ENCODE data around the gene DOK7.

DOK7 gene

GRCh38 chr4:3468804-3469203 is 5.7 kb downstream of the DOK7 start:
- no peak for TF ChIP-seq CTCF (IDR thresholded peaks at IDR 0.05; ENCODE audit: low read depth, low read length, missing control alignments)
- DNase-seq (ENCODE audit: low read depth), result no peak
- no peak overlapping the region for H3K4me3 ChIP-seq (ENCODE audit: low read depth, low read length)

- no peak for DNase-seq (ENCODE audit: low read depth)
- no peak overlapping the region for H3K4me3 ChIP-seq (ENCODE audit: low read depth, low read length)
- no peak for TF ChIP-seq CTCF (IDR thresholded peaks at IDR 0.05; ENCODE audit: low read depth, low read length, missing control alignments)
Measured at GRCh38 chr4:3469386-3470243, 6.5 kb downstream of the DOK7 start.

- no peak for DNase-seq (ENCODE audit: low read depth)
- no peak for TF ChIP-seq CTCF (IDR thresholded peaks at IDR 0.05; ENCODE audit: low read depth, low read length, missing control alignments)
- H3K4me3 ChIP-seq (ENCODE audit: low read depth, low read length), result no peak overlapping the region
Measured at GRCh38 chr4:3470244-3471097, 7.4 kb downstream of the DOK7 start.

GRCh38 chr4:3471098-3471760 is 8.1 kb downstream of the DOK7 start:
- TF ChIP-seq CTCF (IDR thresholded peaks at IDR 0.05; ENCODE audit: low read depth, low read length, missing control alignments), result no peak
- DNase-seq (ENCODE audit: low read depth), result no peak

GRCh38 chr4:3471886-3472285 is 8.8 kb downstream of the DOK7 start:
- DNase-seq (ENCODE audit: low read depth), result no peak
- TF ChIP-seq CTCF (IDR thresholded peaks at IDR 0.05; ENCODE audit: low read depth, low read length, missing control alignments), result no peak
- no peak overlapping the region for H3K4me3 ChIP-seq (ENCODE audit: low read depth, low read length)

More at GRCh38 chr4:3471098-3471760, 8.1 kb downstream of the DOK7 start:
- H3K4me3 ChIP-seq (ENCODE audit: low read depth, low read length), result no peak overlapping the region

GRCh38 chr4:3472411-3473141 is 9.5 kb downstream of the DOK7 start:
- TF ChIP-seq CTCF (IDR thresholded peaks at IDR 0.05; ENCODE audit: low read depth, low read length, missing control alignments), result no peak
- no peak overlapping the region for H3K4me3 ChIP-seq (ENCODE audit: low read depth, low read length)
- DNase-seq (ENCODE audit: low read depth), result no peak

Data from GM12864 (cell line).